NCI-H146 treated with DMSO at 0.1 percent for 48 hours (cell line): ENCODE results near the gene CENPF.

Source experiments
- DNase-seq: peaks from one replicate; lab custom pipeline; 2025; ENCODE audit not compliant: unreplicated experiment; lab: John Stamatoyannopoulos, UW

CENPF gene

DNA sequence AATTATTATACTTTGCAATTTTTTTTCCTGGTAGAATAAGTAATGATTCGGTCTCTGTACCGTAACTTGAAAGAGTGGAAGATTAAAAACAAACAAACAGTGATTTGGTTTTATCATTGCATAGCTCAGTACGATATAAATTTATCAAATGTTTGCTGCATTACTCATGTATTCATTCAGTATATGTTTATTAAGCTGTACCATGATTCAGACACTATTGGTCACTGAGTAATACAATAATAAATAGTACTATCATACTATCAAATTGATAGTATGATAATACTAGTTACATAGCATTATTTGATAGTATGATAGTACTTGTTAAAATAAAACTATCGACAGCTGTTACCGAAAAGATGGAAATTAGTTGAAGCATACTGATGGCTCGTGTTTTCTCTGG, 12.1 kb downstream of the CENPF start:
- no peak for DNase-seq

DNA sequence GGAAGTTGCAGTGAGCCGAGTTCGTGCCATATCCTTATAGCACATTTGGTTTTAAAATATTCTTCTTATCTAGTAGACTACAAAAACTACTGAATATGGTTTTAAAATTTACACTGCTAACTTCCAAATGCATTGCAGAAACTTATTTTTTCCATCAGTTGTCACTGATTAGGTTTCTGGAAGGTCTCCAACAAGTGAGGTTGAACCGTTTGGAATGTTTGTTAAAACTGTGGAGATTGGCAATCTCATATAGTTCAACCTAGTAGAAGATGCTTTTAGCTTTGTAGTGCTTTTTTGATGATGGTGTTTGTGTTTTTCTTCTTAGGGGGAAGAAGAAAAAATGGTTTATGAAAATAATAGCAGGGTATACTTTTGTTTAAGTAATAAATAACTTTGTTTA, 12.9 kb downstream of the CENPF start:
- no peak for DNase-seq

DNA sequence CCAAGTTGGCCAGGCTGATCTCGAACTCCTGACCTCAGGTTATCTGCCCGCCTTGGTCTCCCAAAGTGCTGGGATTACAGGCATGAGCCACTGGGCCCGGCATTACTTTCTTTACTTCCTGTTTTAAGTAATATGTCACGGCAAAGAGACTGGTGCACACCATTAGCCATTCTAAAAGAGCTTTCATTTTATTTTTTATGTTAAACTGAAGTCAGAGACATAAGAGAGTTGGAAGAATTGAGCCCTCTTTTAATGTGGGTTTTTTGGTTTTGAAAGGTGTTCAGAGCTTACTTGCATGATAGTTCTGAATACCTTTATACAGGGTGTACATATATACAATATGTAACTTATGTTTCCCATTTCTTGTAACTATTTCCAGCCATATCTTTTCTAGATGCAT, 14.3 kb downstream of the CENPF start:
- no peak for DNase-seq

DNA sequence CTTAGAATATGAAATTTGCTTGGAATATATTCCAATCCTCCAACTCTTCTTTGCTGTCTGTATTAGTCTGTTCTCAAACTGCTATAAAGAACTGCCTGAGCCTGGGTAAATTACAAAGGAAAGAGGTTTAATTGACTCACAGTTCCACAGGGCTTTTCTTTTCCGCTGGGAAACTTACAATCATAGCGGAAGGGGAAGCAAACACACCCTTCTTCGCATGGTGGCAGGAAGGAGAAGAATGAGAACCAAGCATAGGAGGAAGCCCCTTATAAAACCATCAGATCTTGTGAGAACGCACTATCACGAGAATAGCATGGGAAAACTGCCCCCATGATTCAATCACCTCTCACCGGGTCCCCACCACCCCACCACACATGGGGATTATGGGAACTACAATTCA, 14.8 kb downstream of the CENPF start:
- no peak for DNase-seq

DNA sequence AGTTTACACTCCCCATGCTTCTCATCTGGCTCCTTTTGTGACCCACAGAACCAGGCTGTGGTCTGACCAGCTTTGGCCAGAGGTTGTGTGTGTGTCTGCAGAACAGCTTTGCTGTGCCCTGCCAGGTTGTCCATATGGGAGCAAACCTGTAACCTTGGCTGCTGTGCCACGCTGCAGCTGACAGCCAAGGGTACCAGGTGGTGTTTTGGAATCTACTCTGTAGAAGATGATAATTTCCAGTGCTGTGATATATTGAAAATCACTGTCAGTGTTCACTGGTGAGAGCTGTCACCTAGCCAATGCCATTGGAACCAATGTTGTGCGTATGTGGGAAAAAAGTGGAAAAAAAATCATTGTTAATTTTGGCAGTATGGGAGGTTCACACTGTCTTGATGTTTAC, 18.2 kb downstream of the CENPF start:
- DNase-seq: no peak

DNA sequence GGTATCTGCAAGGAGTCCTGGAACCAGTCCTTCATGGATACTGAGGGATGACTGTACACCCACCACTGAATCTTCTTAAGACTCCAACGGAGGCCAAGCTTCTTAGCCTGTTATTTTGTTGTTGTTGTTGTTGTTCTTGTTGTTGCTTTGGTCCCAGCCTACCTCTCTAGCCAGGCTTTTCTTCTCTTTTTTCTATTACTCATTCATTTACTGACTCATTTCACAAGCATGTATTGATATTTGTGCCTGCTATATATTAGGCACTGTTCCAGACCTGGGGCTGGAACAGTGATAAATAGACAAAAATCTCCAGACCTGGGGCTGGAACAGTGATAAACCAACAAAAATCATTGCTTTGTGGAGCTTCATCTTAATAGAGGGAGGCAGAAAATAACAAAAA, 20.4 kb downstream of the CENPF start:
- no peak for DNase-seq

DNA sequence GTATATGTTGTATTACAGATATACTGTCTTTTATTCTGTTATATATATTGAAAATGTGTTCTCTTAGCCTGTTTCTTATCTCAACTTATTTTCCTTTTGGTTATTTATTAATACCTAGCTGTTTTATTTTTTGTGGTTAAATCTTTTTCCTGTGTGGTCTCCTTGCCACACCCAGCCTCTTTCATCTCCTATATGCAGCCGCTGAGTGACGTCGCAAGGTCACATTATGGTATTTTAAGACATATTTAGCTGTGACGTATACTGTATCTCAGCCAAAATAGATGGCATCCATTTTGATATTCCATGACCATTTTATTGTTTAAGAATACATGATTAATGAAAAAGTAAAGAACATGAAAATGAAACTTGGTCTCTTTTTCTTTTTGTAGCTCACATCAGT, 29.1 kb downstream of the CENPF start:
- no peak for DNase-seq

DNA sequence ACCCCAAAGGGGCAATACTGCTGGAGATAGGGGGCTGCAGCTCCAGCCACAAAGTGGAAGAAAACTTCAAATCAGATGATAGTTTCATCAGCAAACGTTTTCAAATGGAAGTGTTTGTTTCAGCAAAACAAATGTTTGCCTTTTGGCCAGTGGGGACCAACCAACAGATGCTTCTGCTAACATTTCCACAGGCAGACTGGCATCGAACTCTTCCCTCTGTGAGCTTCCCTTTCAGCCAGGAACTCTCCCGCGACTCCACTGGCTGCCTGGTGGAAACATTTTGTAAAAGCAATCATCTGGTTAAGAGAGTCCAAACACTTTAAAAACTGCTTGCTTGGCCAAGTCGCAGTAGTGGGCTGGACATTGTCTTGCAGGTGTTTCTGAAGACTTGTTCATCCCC, 30.7 kb downstream of the CENPF start:
- DNase-seq: no peak

DNA sequence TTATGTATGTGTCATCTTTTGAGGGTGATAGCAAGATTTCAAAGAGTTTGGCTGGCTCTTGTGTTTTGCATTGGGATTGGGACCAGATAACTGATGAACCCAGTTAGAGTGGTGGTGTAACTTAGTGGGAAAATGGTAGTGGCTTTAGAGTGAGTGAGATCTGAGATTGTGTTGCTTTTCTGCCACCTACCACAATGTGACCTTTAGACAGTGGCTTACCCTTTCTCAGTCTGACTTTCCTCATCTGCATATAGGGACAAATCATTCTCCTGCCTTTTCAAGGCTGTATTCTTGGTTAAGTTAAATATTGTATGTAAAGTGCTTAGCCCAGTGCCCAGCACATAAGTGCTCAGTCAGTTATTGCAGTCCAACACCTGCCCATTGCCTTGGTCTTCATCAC, 31.3 kb downstream of the CENPF start:
- DNase-seq: no peak

DNA sequence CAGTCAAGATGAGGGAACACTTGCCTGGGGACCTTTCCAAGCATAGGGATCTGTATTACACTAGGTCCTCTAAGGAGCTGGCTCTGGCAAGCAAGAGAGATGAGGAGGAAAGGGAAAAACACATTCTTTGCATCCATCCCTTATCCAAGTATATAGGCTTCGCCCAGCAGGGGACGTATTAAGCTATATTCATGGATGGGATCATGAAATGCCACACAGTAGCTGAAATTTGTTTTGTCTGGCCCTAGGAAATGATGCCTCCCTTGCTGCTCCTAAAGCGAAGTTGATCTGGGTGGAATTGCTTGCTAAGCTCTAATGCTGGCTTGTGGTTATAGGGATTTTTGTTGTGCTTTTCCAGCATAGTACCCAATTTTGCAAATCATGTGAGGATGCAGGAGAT, 32.1 kb downstream of the CENPF start:
- no peak for DNase-seq

DNA sequence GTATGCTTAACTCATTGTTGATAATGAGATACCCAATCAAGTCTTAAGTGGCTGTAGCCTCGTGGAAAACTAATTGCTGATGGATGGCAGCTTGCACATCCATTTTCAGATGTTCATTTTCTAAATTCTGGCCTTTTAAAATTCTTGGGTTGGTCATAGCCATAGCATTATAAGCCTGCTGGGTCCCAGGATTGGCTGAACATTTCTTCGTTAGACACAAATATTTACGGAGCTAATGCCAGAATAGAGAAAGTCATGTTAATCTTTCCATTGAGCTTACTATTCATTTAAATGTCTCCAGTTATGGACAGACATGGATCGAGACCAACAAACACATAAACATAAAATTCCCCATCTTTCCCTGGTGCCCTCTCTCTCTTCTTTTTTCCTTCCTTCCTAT, 32.5 kb downstream of the CENPF start:
- no peak for DNase-seq

DNA sequence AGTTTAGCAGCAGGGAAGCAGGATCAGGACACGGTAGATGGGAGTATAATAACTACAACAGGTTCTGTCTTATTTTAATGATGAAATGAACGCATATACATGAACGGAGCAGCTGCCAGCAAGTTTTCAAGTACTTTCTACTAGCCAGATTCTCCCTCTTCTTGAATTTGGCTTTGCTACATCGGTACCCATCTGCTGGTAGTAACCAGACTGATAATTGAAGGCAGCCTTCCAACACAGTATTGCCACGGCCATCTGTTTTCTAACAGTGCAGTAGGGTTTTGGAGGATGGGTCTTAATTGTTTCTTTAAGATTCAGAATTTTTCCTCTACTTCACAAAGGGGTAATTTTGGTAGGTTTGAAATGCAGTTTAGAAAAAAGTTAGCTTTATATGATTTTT, 33.4 kb downstream of the CENPF start:
- no peak for DNase-seq

DNA sequence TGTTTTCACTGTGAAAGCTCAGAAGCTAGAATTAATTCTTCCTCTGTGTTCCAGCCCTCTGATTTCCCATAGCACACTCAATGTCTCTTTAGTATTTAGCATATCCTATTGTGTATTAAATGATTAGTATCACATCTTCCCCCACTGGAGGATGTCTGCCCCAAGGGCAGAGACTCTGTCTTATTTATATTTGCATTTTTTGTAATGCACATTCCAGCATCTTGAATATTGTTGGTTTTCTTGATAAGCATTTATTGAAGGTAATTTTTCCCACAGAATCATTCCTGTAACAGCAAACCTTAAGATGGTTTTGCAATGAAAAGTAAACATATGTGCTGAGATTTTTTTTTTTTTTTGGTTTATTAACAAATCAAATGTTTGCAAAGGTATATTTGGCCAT, 34.1 kb downstream of the CENPF start:
- no peak for DNase-seq

DNA sequence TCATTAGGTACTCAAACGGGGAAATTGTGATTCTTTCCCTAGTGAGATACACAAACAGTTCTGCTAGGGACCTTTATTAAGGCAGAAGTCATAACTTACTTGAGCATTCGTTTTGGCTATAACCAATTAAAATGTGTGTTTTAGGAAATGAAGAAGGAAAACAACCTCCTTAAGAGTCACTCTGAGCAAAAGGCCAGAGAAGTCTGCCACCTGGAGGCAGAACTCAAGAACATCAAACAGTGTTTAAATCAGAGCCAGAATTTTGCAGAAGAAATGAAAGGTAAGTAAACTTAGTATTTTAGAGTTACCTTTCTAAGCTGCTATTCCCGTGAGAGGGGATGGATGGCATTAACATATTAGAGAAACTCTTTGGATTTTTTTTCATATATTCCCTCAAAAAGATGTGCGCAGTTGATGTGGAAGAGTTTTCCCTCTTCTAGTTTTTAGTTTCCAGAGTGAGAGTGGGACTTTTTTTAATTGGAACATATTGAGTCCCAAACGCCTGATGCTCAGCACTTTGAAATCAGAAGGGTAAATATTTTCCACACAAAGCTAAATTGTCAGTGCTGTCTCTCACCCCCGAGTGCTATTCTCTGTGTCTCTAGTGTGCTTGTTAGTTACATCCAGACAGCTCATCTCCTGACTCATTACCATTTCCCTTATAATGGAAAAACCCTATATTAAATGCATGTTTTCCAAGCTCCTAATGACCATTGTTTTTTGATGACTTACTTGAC, 34.9 kb downstream of the CENPF start:
- no peak for DNase-seq

DNA sequence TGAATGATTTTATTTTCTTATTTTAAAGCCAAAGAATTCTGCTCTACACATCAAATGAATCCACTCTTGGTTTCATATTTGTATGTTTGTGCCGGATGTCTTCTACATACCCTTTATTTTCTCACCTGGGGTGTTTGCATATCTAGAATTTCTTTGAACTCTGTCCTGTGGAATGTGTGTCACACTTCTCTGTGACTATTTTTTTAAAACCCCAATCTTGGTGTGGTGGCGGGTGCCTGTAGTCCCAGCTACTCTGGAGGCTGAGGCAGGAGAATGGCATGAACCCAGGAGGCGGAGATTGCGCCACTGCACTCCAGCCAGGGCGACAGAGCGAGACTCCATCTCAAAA, 35.4 kb downstream of the CENPF start:
- DNase-seq: no peak

DNA sequence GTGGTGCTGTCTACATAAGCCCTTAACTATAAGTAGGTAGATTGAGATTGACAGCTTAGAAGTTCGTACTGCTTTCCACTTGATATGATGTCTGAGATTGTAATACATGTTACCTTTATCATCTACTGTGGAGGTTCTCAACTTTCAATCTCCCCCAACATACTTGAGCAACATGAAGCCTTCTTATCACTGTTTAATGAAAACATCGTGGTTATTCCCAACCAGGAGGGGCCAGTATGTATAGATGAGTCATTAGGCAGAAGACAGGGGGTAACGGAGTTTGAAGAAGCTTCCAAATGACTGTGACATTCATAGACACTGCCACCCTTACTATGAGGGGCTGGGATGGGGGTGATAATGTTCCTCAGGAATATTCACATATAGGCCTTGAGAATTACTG, 36.0 kb downstream of the CENPF start:
- no peak for DNase-seq

DNA sequence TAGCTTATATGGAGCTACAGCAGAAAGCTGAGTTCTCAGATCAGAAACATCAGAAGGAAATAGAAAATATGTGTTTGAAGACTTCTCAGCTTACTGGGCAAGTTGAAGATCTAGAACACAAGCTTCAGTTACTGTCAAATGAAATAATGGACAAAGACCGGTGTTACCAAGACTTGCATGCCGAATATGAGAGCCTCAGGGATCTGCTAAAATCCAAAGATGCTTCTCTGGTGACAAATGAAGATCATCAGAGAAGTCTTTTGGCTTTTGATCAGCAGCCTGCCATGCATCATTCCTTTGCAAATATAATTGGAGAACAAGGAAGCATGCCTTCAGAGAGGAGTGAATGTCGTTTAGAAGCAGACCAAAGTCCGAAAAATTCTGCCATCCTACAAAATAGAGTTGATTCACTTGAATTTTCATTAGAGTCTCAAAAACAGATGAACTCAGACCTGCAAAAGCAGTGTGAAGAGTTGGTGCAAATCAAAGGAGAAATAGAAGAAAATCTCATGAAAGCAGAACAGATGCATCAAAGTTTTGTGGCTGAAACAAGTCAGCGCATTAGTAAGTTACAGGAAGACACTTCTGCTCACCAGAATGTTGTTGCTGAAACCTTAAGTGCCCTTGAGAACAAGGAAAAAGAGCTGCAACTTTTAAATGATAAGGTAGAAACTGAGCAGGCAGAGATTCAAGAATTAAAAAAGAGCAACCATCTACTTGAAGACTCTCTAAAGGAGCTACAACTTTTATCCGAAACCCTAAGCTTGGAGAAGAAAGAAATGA, 37.6 kb downstream of the CENPF start:
- no peak for DNase-seq

DNA sequence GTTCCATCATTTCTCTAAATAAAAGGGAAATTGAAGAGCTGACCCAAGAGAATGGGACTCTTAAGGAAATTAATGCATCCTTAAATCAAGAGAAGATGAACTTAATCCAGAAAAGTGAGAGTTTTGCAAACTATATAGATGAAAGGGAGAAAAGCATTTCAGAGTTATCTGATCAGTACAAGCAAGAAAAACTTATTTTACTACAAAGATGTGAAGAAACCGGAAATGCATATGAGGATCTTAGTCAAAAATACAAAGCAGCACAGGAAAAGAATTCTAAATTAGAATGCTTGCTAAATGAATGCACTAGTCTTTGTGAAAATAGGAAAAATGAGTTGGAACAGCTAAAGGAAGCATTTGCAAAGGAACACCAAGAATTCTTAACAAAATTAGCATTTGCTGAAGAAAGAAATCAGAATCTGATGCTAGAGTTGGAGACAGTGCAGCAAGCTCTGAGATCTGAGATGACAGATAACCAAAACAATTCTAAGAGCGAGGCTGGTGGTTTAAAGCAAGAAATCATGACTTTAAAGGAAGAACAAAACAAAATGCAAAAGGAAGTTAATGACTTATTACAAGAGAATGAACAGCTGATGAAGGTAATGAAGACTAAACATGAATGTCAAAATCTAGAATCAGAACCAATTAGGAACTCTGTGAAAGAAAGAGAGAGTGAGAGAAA, 38.4 kb downstream of the CENPF start:
- no peak for DNase-seq

DNA sequence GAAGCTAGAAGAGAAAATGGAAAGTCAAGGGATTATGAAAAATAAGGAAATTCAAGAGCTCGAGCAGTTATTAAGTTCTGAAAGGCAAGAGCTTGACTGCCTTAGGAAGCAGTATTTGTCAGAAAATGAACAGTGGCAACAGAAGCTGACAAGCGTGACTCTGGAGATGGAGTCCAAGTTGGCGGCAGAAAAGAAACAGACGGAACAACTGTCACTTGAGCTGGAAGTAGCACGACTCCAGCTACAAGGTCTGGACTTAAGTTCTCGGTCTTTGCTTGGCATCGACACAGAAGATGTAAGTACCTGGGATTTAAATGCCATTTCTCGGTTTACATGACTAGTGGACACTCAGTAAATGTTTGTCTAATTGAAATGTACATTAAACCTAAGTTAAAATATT, 40.0 kb downstream of the CENPF start:
- no peak for DNase-seq

DNA sequence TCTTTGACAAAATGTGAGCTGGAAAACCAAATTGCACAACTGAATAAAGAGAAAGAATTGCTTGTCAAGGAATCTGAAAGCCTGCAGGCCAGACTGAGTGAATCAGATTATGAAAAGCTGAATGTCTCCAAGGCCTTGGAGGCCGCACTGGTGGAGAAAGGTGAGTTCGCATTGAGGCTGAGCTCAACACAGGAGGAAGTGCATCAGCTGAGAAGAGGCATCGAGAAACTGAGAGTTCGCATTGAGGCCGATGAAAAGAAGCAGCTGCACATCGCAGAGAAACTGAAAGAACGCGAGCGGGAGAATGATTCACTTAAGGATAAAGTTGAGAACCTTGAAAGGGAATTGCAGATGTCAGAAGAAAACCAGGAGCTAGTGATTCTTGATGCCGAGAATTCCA, 42.7 kb downstream of the CENPF start:
- no peak for DNase-seq

DNA sequence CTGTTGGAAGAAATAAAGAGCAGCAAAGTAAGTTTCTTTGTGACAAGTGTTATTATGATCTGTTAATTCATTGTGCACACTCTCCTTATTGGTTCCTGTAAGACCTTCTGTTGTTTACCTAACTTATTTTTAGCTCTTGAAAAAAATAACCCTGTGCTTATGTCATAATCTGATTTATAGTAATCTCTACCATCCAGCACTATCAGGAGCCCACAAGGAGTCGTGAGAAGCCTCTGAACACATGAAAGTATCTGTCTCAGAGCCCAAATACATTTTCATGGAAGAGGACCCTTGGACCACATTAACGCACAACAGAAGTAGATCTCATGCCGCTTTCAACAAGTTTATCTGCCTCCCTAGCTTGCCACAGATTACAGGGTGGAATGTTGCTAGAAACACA, 45.8 kb downstream of the CENPF start:
- no peak for DNase-seq

DNA sequence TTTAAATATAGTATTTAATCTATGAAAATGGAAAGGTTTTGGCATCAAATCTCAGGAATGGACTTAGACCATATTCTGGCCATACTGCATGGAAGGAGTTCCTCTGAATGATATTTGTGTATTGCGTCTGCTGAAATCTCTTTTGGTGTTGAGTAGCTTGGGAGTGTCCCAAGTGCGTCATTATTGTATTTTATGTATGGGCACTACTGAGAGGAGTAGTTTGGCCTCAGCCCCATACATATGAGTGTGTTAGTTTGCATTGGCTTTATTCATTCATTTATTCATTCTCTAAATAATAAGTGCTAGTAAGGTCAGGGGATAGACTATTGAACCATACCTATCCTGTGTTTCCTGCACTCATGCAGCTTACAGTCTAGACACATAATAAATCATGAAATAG, 46.6 kb downstream of the CENPF start:
- DNase-seq: no peak
